GM12878 (cell line): ENCODE data around the gene FASTK. TPM values are rescaled to one million over a fixed set of nuclear protein-coding genes. Genes with fewer than 3 reads are reported as not detected.

Source experiments
- ATAC-seq: fragments of 200-7000 bp; cut with Tn5 transposase; 3 replicates; pipeline ENCODE4 v1.9.1; 2020; ENCODE audit warnings: mild to moderate bottlenecking, moderate library complexity
- BruUV-seq: library from RNA; stranded (reverse); fragments of 400-500 nt; replicated peaks from 2 replicates; lab custom pipeline; 2021; lab: Mats Ljungman, UMichigan
- CTCF ChIA-PET: fragments of 300-600 bp; sonication (Branson Sonifier 250); formaldehyde crosslinking; extraction: SDS; loops from one replicate; lab custom pipeline; 2021; ENCODE audit warnings: inconsistent platforms; lab: Yijun Ruan, JAX
- POLR2A ChIA-PET: fragments of 350-600 bp; formaldehyde crosslinking; extraction: SDS; loops from one replicate; lab custom pipeline; 2021; ENCODE audit warnings: inconsistent platforms; lab: Charles Lee
- RAD21 ChIA-PET: fragments of 300-600 bp; sonication (Branson Sonifier 250); formaldehyde crosslinking; loops from one replicate; lab custom pipeline; 2023; ENCODE audit warnings: antibody characterized with exemption; ENCODE audit not compliant: unreplicated experiment; lab: Charles Lee
- SMC1A ChIA-PET: fragments of 300-600 bp; sonication (Branson Sonifier 250); formaldehyde crosslinking; loops from one replicate; lab custom pipeline; 2023; ENCODE audit not compliant: unreplicated experiment, uncharacterized antibody; lab: Charles Lee
- DNase-seq: peaks from one replicate; pipeline ENCODE4 v3.0.0-alpha.2; 2011; ENCODE audit warnings: low read depth, low spot score
- FAIRE-seq: peaks from 3 replicates; lab custom pipeline; 2011; peaks lifted over from hg19 to GRCh38; lab: Jason Lieb, UNC
- H2AFZ ChIP-seq: 2 replicates; pipeline ENCODE4 v1.6.0; 2011; ENCODE audit warnings: low read depth, low read length, control low read depth; ENCODE audit not compliant: control insufficient read depth
- H3K27ac ChIP-seq: 2 replicates; pipeline ENCODE4 v1.5.1; 2011; ENCODE audit warnings: control low read depth; ENCODE audit not compliant: control insufficient read depth, insufficient read depth
- H3K27me3 ChIP-seq, 2 experiments: replicated peaks in 1 of 2; 2 replicates each; pipeline versions ENCODE4 v1.6.0 to v1.6.1; 2011; ENCODE audit warnings: low read length in 1 of 2; ENCODE audit not compliant: control insufficient read depth in 2 of 2, insufficient read depth in 2 of 2
- H3K36me3 ChIP-seq, 2 experiments: 2 replicates each; pipeline ENCODE4 v1.5.1; 2011; ENCODE audit warnings: low read length in 1 of 2; ENCODE audit not compliant: control insufficient read depth in 2 of 2, insufficient read depth in 2 of 2
- H3K4me1 ChIP-seq: 2 replicates; pipeline ENCODE4 v1.6.1; 2011; ENCODE audit warnings: mild to moderate bottlenecking, low read length, moderate library complexity, mixed read lengths; ENCODE audit not compliant: control insufficient read depth, insufficient read depth
- H3K4me2 ChIP-seq: 2 replicates; pipeline ENCODE4 v1.6.0; 2011; ENCODE audit warnings: control low read depth; ENCODE audit not compliant: control insufficient read depth, insufficient read depth
- H3K4me3 ChIP-seq: fragments of 200-600 bp; sonication (generic); 2 replicates; pipeline ENCODE4 v1.5.1; 2016
- H3K79me2 ChIP-seq: 2 replicates; pipeline ENCODE4 v1.6.0; 2011; ENCODE audit warnings: low read length; ENCODE audit not compliant: control insufficient read depth, insufficient read depth
- H3K9ac ChIP-seq: 2 replicates; pipeline ENCODE4 v1.8.0; 2011; ENCODE audit warnings: low read length, control low read depth, mixed read lengths; ENCODE audit not compliant: control insufficient read depth, insufficient read depth
- H3K9me3 ChIP-seq: replicated peaks from 3 replicates; pipeline ENCODE4 v1.5.1; 2011; ENCODE audit warnings: mild to moderate bottlenecking, low read length; ENCODE audit not compliant: control insufficient read depth, insufficient read depth
- H4K20me1 ChIP-seq: 2 replicates; pipeline ENCODE4 v1.6.0; 2011; ENCODE audit not compliant: control insufficient read depth, insufficient read depth
- EGR1 ChIP-seq, 2 experiments: IDR thresholded peaks; 1 replicate in 1 of 2; 2 replicates in 1 of 2; pipeline ENCODE4 v1.6.1; 2011 to 2012; ENCODE audit warnings: low read depth in 2 of 2, low read length in 2 of 2, borderline replicate concordance in 1 of 2, mild to moderate bottlenecking in 1 of 2, moderate library complexity in 1 of 2
- ESRRA ChIP-seq: IDR thresholded peaks from 2 replicates; pipeline ENCODE4 v1.6.1; 2012; ENCODE audit warnings: mild to moderate bottlenecking, low read length, improper control_type of control experiment
- GATAD2B ChIP-seq: fragments of 450-650 bp; conservative IDR thresholded peaks from 2 replicates; pipeline ENCODE4 v1.6.1; 2017; ENCODE audit warnings: low read depth, mild to moderate bottlenecking, moderate library complexity
- STAT3 ChIP-seq: IDR thresholded peaks from 2 replicates; pipeline ENCODE4 v1.6.1; 2011; ENCODE audit warnings: low read depth, low read length, improper control_type of control experiment
- ZZZ3 ChIP-seq: IDR thresholded peaks from 2 replicates; pipeline ENCODE4 v1.6.1; 2011; ENCODE audit warnings: low read depth; ENCODE audit not compliant: control insufficient read depth, insufficient read length
- WGBS: methylation state at CpG from one replicate; pipeline ENCODE4 v1.1.6; 2016; ENCODE audit warnings: low lambda C conversion rate; ENCODE audit not compliant: insufficient replicate concordance, insufficient coverage; ENCODE audit errors: missing lambda C conversion rate; 5-methylcytosine and 5-hydroxymethylcytosine counted together
- in situ Hi-C: fragments of 300-500 bp; cut with MboI; formaldehyde crosslinking; loops from 9 replicates; pipeline ENCODE4 v1.14.3; 2018; ENCODE audit warnings: mixed read lengths
- intact Hi-C: fragments of 100-400 bp; cut with micrococcal nuclease; formaldehyde crosslinking; loops from one replicate; pipeline ENCODE4 v1.14.2; 2022; ENCODE audit not compliant: unreplicated experiment
- polyA plus RNA-seq, 11 experiments: library from polyadenylated mRNA; depleted of rRNA in 4 of 11; unstranded in 6 of 11; stranded (reverse) in 5 of 11; fragments of >200 nt; fragmentation: Nextera tagmentation in 4 of 11; fragmentation: Illumina TruSeq in 1 of 11; extraction: Ambion mirVana in 4 of 11; extraction: Trizol in 1 of 11; gene quantifications; 1 replicate in 1 of 11; 2 replicates in 10 of 11; pipeline versions ENCODE4 v1.2.1 to v1.2.3, GENCODE V29; 2011 to 2016; ENCODE audit warnings: inconsistent platforms in 2 of 11, missing spikeins in 2 of 11, low read depth in 1 of 11
- total RNA-seq, 4 experiments: library from RNA; depleted of rRNA in 3 of 4; stranded (reverse); fragments of >200 nt in 3 of 4; fragmentation: Illumina TruSeq in 1 of 4; extraction: Trizol in 1 of 4; gene quantifications; 2 replicates each; pipeline versions ENCODE4 v1.2.1 to v1.2.3, GENCODE V29; 2013 to 2021
- TF ChIP-seq, protein P1 (sequence below): fragments of 150-350 bp; IDR thresholded peaks from 2 replicates; pipeline ENCODE4 v1.6.1; 2016; ENCODE audit warnings: low read depth, low read length
- TF ChIP-seq, protein P2 (sequence below): IDR thresholded peaks from 2 replicates; pipeline ENCODE4 v1.6.1; 2012; ENCODE audit warnings: low read length, inconsistent platforms
- TF ChIP-seq, protein P3 (sequence below): fragments of 450-650 bp; IDR thresholded peaks from 2 replicates; pipeline ENCODE4 v1.6.1; 2014; ENCODE audit warnings: mild to moderate bottlenecking

FASTK gene
- total and polyA plus RNA-seq, 10 of the 15 experiments (the other 5 are each of a cell fraction or from before 2014, with no cell fraction given) = 0.19 to 102 (median 54.5) TPM

DNA sequence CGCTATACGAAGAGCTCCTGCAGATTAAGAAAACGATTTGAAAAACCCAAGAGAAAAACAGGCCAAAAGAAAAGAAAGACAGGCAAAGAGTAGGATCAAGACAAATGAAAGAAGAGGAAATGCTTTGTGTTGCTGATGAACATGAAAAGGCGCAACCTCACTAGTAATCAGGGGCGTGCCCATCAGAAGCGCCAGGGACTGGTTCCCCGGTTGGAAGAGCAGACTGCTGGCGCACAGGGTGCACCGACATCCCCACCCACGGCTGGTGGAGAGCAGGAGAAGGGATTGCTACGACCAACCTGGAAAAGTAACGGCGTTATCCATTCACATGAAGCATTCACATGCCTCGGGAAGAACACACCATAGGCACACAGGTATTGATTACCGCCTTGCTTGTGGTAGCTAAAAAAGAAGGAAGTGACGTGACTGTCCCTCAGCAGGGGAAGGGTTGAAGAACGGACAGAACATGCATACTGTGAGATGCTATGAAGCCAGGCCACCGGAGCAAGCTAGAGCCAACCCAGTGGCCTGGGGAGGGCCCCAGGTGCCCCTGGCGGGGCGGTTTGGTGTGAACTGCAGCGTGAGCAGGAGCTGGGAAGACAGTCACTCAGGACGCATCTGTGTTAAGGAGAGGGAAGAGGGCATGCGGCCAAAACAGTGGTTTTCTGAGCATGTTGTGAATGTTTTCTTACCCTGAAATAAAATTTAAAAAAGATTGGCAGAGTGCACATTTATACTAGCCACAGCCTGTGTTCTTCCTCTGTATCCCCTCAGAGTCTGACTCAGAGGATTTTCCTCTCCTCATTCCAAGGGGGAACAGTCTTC lies 24.0 kb upstream of the FASTK start:
- ChIA-PET CTCF (no interaction called here), SMC1A (no interaction called here), POLR2A (no interaction called here), RAD21 (interaction anchor here (1.2 kb wide), 1 partner anchor 76 kb away, joined by 3 read pairs; the partner anchor contains the start of gene ABCB8)
- no peak for ATAC-seq
- Histone ChIP-seq H2AFZ (no peak overlapping the region), H3K9ac (no peak overlapping the region), H3K27me3 (no peaks in the 10 kb centered on the region), H3K4me1 (no peaks in the 10 kb centered on the region), H3K79me2 (peaks cover 5% of the 10 kb centered on the region), H3K36me3 (peaks cover 4 to 5% of the 10 kb centered on the region in 2 experiments; a peak in 2 of 4 replicates), H3K27ac (no peak overlapping the region), H4K20me1 (peaks cover 1% of the 10 kb centered on the region; the same call in 1 of the 2 replicates), H3K4me2 (no peak overlapping the region), H3K4me3 (no peak overlapping the region), H3K9me3 (no peaks in the 10 kb centered on the region)
- in situ Hi-C loops (no loop called here), intact Hi-C loops (no loop called here)
- TF ChIP-seq GATAD2B (no peak), EGR1 (IDR thresholded peaks at IDR 0.05; ENCODE audit: borderline replicate concordance in 1 of 2, low read depth in 2 of 2, low read length in 2 of 2) (no peak), ZZZ3 (no peak), STAT3 (no peak), ESRRA (no peak)
- TF ChIP-seq, protein P1, sequence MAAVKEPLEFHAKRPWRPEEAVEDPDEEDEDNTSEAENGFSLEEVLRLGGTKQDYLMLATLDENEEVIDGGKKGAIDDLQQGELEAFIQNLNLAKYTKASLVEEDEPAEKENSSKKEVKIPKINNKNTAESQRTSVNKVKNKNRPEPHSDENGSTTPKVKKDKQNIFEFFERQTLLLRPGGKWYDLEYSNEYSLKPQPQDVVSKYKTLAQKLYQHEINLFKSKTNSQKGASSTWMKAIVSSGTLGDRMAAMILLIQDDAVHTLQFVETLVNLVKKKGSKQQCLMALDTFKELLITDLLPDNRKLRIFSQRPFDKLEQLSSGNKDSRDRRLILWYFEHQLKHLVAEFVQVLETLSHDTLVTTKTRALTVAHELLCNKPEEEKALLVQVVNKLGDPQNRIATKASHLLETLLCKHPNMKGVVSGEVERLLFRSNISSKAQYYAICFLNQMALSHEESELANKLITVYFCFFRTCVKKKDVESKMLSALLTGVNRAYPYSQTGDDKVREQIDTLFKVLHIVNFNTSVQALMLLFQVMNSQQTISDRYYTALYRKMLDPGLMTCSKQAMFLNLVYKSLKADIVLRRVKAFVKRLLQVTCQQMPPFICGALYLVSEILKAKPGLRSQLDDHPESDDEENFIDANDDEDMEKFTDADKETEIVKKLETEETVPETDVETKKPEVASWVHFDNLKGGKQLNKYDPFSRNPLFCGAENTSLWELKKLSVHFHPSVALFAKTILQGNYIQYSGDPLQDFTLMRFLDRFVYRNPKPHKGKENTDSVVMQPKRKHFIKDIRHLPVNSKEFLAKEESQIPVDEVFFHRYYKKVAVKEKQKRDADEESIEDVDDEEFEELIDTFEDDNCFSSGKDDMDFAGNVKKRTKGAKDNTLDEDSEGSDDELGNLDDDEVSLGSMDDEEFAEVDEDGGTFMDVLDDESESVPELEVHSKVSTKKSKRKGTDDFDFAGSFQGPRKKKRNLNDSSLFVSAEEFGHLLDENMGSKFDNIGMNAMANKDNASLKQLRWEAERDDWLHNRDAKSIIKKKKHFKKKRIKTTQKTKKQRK = no peak
- TF ChIP-seq, protein P2, sequence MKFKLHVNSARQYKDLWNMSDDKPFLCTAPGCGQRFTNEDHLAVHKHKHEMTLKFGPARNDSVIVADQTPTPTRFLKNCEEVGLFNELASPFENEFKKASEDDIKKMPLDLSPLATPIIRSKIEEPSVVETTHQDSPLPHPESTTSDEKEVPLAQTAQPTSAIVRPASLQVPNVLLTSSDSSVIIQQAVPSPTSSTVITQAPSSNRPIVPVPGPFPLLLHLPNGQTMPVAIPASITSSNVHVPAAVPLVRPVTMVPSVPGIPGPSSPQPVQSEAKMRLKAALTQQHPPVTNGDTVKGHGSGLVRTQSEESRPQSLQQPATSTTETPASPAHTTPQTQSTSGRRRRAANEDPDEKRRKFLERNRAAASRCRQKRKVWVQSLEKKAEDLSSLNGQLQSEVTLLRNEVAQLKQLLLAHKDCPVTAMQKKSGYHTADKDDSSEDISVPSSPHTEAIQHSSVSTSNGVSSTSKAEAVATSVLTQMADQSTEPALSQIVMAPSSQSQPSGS = no peak
- TF ChIP-seq, protein P3, sequence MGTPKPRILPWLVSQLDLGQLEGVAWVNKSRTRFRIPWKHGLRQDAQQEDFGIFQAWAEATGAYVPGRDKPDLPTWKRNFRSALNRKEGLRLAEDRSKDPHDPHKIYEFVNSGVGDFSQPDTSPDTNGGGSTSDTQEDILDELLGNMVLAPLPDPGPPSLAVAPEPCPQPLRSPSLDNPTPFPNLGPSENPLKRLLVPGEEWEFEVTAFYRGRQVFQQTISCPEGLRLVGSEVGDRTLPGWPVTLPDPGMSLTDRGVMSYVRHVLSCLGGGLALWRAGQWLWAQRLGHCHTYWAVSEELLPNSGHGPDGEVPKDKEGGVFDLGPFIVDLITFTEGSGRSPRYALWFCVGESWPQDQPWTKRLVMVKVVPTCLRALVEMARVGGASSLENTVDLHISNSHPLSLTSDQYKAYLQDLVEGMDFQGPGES = no peak
- WGBS = 84% methylated on average over 23 of the region's 23 CpGs
- no peak for DNase-seq
- BruUV-seq = TSS peak; percentile 55
- FAIRE-seq = no peak
